Peyer's patch (tissue), 4 donors: ENCODE measurements around the gene UNKL.

Experiments
- POLR2A ChIP-seq, 2 donors: fragments of 450-650 bp; IDR thresholded peaks; one replicate each; pipeline ENCODE4 v1.5.1; 2017; ENCODE audit warnings: antibody characterized with exemption in 2 of 2, mild to moderate bottlenecking in 2 of 2, moderate library complexity in 2 of 2
- TF ChIP-seq, protein P1 (sequence below), 6 experiments: fragments of 450-650 bp in 4 of 6; fragments of 200-600 bp in 2 of 6; sonication (generic) in 1 of 6; IDR thresholded peaks; one replicate each; pipeline ENCODE4 v1.5.1; 2017 to 2019; ENCODE audit warnings: antibody characterized with exemption in 6 of 6, mild to moderate bottlenecking in 3 of 6, moderate library complexity in 1 of 6

DNA sequence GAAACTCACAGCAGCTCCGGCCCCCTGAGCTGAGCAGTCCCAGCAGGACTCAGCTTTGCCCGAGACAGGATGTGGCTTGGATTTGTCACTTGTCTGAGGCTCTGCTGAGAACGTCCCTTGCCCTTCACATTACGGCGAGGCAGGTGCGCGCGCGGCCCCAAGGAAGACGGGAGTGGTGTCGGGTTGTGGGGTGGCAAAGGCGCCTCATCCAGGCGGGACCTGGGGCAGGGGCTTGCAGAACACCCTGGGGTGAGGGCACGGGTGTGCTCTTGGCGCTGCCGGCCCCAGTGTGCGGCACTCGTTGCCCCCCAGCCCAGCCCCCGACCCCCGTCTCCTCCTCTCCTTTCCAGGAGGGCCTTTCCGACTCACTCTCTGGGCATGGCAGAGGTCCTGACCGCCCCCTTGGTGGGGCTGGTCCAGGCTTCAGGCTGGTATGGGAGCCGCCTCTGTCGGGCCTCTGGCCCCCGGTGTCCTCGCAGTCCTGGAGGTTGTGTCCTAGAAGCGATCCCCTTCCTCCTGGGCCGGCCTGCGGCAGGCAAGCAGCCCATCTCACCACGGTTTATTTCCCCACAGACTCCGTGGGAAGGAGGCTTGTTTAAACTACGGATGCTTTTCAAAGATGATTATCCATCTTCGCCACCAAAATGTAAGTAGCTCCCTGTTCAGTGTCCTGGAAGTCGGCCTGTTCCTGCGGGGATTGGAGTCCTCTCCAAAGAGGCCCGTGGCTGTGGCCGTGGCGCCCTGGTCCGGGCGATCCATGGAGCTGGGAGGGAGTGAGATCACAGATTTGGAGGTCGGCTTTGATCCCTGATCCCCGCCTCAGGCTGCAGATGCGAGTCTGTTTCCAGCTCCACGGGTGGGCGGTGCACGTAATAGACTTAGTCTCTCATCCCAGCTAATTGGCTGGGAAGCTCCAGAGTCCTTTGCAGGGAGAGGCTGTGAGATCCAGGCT is 99.1 kb downstream of the UNKL start:
- TF ChIP-seq, protein P1, sequence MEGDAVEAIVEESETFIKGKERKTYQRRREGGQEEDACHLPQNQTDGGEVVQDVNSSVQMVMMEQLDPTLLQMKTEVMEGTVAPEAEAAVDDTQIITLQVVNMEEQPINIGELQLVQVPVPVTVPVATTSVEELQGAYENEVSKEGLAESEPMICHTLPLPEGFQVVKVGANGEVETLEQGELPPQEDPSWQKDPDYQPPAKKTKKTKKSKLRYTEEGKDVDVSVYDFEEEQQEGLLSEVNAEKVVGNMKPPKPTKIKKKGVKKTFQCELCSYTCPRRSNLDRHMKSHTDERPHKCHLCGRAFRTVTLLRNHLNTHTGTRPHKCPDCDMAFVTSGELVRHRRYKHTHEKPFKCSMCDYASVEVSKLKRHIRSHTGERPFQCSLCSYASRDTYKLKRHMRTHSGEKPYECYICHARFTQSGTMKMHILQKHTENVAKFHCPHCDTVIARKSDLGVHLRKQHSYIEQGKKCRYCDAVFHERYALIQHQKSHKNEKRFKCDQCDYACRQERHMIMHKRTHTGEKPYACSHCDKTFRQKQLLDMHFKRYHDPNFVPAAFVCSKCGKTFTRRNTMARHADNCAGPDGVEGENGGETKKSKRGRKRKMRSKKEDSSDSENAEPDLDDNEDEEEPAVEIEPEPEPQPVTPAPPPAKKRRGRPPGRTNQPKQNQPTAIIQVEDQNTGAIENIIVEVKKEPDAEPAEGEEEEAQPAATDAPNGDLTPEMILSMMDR (IDR thresholded peaks at IDR 0.05) = no peak
- no peak for TF ChIP-seq POLR2A (IDR thresholded peaks at IDR 0.05)
